C4-2B (cell line): ENCODE results near the gene GAMT.

ENCODE experiments used
- H3K27ac ChIP-seq: fragments of 450-650 bp; 2 replicates; pipeline ENCODE4 v1.5.1; 2017
- ZFX ChIP-seq: fragments of 450-650 bp; IDR thresholded peaks from 2 replicates; pipeline ENCODE4 v1.6.1; 2017
- TF ChIP-seq, protein P1 (sequence below): fragments of 450-650 bp; conservative IDR thresholded peaks from 2 replicates; pipeline ENCODE4 v1.5.1; 2017; ENCODE audit warnings: mild to moderate bottlenecking

The GAMT gene

DNA sequence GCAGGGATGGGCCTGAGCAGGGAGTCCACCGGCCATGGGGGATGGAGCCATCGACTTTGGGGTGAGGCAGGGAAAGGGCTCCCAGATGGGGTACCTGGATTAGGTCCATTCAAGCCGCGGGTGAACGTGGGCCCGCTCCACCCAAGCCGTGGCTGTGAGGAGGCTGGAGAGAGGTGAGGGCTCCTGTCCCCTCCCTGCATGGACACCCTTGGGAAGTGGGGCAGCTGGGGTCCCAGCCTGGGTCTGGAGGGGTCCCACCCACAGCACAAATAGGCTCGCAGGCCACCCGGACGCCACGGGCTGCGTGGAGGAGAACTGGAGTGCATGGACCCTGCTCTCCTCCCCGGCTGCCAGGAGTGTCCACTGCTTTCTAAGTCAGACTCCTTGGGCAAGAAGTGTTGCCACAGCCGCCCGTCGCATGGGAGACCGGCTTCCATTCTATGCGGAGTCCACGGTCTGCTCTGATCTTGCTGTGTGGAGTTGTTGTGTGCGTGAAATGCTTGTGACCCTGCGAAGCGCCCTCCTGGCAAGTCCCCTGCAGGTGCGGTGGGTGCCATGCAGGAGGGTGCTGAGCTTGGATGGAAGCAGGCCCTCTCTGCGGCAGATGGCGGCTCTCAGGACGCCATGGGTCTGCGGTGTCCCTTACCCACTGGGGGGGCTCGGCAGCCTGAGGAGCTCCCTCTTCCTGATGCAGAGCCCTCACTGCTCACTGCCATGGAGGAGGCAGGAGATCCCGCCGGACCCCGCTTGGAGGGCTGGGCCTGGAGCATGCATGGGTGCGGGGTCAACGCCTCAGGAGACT, 8.1 kb upstream of the GAMT start:
- peak overlapping the region; percentile 99 for H3K27ac ChIP-seq

DNA sequence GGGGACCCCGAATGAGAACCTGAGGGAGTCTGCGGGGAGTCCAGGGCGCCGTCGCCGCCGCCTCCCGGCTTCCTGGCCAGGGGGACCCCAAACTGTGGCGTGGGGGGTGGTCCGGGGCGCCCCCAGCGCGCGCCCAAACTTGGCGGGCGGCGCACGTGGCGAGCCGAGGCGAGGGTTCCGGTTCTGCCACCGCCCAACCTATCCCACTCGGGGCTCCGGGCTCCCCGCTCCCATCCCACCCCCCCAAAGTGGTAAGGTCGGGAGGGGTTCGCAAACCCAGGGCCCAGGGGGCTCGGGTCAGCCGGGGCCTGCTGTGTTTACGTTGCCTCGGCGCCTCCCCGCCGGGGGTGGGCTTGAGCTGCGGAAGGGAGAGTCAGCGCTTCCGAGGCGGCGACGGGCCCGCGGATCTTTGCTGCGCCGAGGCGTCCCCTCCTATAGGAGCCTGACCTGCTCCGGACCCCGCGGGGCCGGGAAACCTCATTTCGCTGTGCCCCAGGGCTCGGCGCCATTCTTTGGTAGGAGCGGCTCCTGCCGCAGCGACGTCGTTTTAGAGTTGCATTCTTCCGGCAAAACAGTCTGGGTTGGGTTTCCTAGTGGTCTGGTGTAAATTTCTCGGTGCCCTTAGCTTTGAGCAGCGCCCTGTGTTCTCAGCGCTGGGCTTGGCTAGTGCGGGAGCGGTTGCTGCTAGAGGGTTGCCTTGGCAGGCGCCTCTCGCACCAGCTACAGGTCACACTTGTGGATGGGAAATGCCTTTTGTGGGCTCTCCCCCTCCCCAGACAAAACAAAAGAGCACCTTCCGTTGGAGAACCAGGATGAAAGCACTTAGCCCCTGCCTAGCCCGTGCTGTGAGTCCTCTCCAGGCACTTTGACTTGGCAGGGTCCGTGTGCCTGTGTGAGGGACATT, 7.2 kb upstream of the GAMT start:
- TF ChIP-seq ZFX: peak; percentile 27; the same call in 1 of the 2 replicates
- TF ChIP-seq, protein P1, sequence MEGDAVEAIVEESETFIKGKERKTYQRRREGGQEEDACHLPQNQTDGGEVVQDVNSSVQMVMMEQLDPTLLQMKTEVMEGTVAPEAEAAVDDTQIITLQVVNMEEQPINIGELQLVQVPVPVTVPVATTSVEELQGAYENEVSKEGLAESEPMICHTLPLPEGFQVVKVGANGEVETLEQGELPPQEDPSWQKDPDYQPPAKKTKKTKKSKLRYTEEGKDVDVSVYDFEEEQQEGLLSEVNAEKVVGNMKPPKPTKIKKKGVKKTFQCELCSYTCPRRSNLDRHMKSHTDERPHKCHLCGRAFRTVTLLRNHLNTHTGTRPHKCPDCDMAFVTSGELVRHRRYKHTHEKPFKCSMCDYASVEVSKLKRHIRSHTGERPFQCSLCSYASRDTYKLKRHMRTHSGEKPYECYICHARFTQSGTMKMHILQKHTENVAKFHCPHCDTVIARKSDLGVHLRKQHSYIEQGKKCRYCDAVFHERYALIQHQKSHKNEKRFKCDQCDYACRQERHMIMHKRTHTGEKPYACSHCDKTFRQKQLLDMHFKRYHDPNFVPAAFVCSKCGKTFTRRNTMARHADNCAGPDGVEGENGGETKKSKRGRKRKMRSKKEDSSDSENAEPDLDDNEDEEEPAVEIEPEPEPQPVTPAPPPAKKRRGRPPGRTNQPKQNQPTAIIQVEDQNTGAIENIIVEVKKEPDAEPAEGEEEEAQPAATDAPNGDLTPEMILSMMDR: no peak
- peak overlapping the region; percentile 99 for H3K27ac ChIP-seq

More for the DNA sequence above, 8.1 kb upstream of the GAMT start:
- no peak for TF ChIP-seq ZFX
- TF ChIP-seq, protein P1: no peak

DNA sequence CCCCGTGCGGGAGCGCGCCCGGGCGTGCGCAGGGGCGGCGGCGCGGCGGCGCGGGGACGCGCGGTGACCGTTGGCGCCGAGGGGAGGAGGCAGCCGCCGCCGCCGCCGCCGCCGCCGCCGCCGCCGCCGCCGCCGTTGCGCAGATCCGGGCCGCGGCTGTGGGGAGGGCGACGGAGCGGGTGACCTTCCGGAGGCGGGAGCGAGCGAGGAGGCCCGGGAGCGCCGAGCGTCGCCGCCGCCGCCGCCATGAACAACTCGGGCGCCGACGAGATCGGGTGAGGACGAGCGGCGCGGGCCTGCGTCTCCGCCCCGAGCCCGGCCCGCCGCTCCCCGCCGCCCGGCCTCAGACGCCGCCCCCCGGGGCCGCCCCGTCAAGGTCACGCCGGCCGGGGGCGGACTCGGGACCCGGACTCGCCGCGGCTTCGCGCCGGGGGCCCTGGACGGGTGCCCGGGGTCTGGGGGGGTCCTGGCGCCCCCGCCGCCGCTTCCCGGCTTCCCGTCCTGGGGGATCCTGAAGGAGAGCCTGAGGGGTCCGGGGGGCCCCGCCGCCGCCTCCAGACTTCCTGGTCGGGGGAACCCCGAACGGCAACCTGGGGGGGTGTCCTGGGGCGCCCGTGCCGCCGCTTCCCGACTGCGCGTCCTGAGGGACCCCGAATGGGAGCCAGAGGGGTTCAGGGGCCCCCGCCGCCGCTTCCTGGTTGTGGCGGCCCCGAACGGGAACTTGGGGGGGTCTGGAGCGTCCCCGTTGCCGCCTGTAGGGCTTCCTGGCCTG, 6.4 kb upstream of the GAMT start, which contains the start of gene DAZAP1:
TSS of gene DAZAP1 (plus strand) at position 59 of the 772 bp plus-strand sequence. CDS start at position 247, 188 bp downstream.
- peak; percentile 41 for TF ChIP-seq ZFX
- TF ChIP-seq, protein P1: no peak
- peak within 1 kb of the TSS; percentile 99 for H3K27ac ChIP-seq

DNA sequence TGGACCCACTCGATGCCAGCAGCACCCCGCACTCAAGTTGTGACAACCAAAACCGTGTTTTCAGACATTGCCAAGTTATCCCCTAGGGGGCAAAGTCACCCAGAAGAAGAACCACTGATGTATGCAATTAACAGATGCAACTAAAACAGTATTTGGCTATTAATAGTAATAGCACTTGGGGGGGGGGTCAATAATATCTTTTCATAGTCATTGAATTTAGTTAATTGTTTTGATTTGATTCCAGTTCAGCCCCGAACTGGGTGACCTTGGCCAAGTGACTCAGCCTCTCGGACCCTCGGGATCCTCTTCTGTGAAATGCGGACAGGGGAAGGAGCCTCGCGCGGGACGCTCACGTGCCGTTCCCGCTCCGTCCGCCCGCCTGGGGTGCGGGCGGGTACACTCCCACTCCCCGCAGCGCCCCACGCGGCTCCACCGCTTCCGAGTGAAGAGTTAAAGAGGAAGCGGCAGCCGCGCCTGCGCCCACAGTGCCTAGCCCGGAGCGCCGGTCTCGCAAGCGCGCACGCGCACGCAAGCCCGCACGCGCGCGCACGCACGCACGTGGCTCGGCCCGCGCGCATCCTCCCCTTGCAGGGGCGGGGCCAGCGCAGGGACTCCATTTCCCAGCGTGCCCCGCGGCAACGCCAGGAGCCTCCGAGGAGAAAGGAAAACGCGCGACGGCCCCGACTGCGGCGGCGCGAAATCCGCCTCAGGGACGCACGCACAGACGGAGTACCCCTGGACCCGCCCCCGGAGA, 5.6 kb upstream of the GAMT start:
- H3K27ac ChIP-seq: peak overlapping the region; percentile 99
- TF ChIP-seq, protein P1: no peak; the same call in 1 of the 2 replicates
- TF ChIP-seq ZFX: no peak

DNA sequence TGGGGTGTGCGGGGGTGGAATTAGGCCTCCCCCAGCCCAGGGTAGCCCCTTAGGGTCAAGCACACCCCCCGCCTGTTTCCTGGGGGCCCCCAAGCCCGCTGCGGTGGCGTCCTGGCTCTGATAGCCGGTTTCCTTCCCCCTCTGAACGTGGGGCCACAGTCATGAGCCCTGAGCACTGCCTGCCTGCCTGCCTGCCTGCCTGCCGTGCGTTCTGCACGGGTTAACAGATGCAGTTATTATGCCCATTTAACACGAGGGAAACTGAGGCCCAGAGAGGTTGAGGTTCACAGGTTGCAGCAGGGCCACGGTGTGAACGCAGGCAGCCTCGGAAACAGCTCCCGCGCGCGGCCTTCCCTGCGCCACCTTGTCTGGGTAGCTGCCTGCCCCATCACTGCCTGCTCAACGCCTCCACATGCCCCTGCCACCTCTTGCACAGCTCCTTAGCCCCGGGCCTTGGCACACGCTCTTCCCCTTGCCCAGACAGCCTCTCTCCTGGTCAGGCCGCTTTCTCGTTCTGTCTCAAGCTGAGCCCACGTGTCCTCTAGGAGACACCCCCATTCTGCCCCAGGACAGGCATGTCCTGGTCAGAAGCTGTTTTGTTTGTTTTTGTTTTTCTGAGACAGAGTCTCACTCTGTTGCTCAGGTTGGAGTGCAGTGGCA, 1.2 kb upstream of the GAMT start:
- H3K27ac ChIP-seq: no peak overlapping the region
- TF ChIP-seq, protein P1: no peak
- TF ChIP-seq ZFX: no peak

DNA sequence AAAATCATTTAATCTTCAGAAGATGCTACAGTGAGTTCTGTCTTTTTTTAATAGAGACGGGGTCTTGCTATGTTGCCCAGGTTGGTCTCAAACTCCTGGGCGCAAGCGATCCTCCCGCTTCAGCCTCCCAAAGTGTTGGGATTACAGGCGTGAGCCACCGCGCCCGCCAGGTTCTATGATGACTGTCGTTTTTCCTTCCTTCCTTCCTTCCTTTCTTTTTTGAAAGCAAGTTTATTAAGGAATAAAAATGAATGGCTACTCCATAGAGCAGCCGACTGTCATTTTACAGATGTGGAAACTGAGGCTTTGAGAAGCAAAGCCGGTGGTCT, 511 bp upstream of the GAMT start:
- H3K27ac ChIP-seq: peak overlapping the region; percentile 95

More for the DNA sequence above, 511 bp upstream of the GAMT start:
- no peak for TF ChIP-seq ZFX
- TF ChIP-seq, protein P1: peak; percentile 68; the same call in 1 of the 2 replicates
